Fibroblast of lung (primary cell): ENCODE results near the gene TENM3. TPM values are rescaled to one million over a fixed set of nuclear protein-coding genes. Genes with fewer than 3 reads are reported as not detected.
A peak's percentile ranks its signal among the peaks of the same experiment; 100 is the strongest.

Experiments used
- DNase-seq, 2 donors: peaks; one replicate each; pipeline versions ENCODE4 v3.0.0 to v3.0.0-alpha.2; 2010; ENCODE audit warnings: low read depth in 2 of 2
- H2AFZ ChIP-seq: 2 replicates; pipeline ENCODE4 v1.5.1; 2012; ENCODE audit warnings: low read length, control low read depth, inconsistent platforms
- H3K27ac ChIP-seq: 2 replicates; pipeline ENCODE4 v1.5.1; 2011; ENCODE audit warnings: low read length, control low read depth; ENCODE audit not compliant: insufficient read depth
- H3K27me3 ChIP-seq: 2 replicates; pipeline ENCODE4 v1.5.1; 2011; ENCODE audit warnings: mild to moderate bottlenecking, low read length; ENCODE audit not compliant: control insufficient read depth, insufficient read depth
- H3K36me3 ChIP-seq: 2 replicates; pipeline ENCODE4 v1.5.1; 2011; ENCODE audit warnings: low read length; ENCODE audit not compliant: control insufficient read depth, insufficient read depth
- H3K4me1 ChIP-seq: 2 replicates; pipeline ENCODE4 v1.5.1; 2011; ENCODE audit warnings: low read length; ENCODE audit not compliant: control insufficient read depth, insufficient read depth; ENCODE audit errors: extremely low read depth
- H3K4me2 ChIP-seq: 2 replicates; pipeline ENCODE4 v1.5.1; 2011; ENCODE audit warnings: low read length, control low read depth; ENCODE audit not compliant: insufficient read depth; ENCODE audit errors: extremely low read depth
- H3K4me3 ChIP-seq, 4 experiments: fragments of 200-600 bp in 1 of 4; sonication (generic) in 1 of 4; replicated peaks in 1 of 4; 2 replicates each; pipeline ENCODE4 v1.5.1; 2011 to 2016; ENCODE audit warnings: low read length in 4 of 4, low read depth in 3 of 4, mild to moderate bottlenecking in 3 of 4, control low read depth in 2 of 4, inconsistent platforms in 1 of 4, mixed read lengths in 1 of 4; ENCODE audit not compliant: insufficient read depth in 1 of 4; ENCODE audit errors: control extremely low read depth in 1 of 4
- H3K79me2 ChIP-seq: 2 replicates; pipeline ENCODE4 v1.5.1; 2012; ENCODE audit warnings: mild to moderate bottlenecking, low read length, inconsistent platforms; ENCODE audit not compliant: control insufficient read depth, insufficient read depth
- H3K9ac ChIP-seq: 2 replicates; pipeline ENCODE4 v1.5.1; 2011; ENCODE audit warnings: mild to moderate bottlenecking, low read length, control low read depth; ENCODE audit not compliant: insufficient read depth
- H3K9me3 ChIP-seq: 2 replicates; pipeline ENCODE4 v1.5.1; 2012; ENCODE audit warnings: low read depth, low read length; ENCODE audit not compliant: control insufficient read depth, insufficient read depth
- H4K20me1 ChIP-seq: 2 replicates; pipeline ENCODE4 v1.5.1; 2011; ENCODE audit warnings: low read length; ENCODE audit not compliant: control insufficient read depth, insufficient read depth; ENCODE audit errors: extremely low read depth
- CTCF ChIP-seq, 2 donors: IDR thresholded peaks in 1 of 2; conservative IDR thresholded peaks in 1 of 2; 1 replicate in 1 of 2; 2 replicates in 1 of 2; pipeline ENCODE4 v1.5.1; 2011 to 2012; ENCODE audit warnings: low read length in 2 of 2, control low read depth in 1 of 2, inconsistent platforms in 1 of 2, low read depth in 1 of 2, mild to moderate bottlenecking in 1 of 2
- EZH2 ChIP-seq: IDR thresholded peaks from 2 replicates; pipeline ENCODE4 v1.5.1; 2012; ENCODE audit warnings: low read length, control low read depth, mild to moderate bottlenecking; ENCODE audit errors: missing control alignments
- polyA plus RNA-seq, 2 donors: library from polyadenylated mRNA; depleted of rRNA in 1 of 2; stranded (reverse) in 1 of 2; unstranded in 1 of 2; fragments of >200 nt; gene quantifications; 2 replicates each; pipeline ENCODE4 v1.2.1, GENCODE V29; 2011 to 2012; ENCODE audit warnings: missing spikeins in 1 of 2
- total RNA-seq: library from RNA; depleted of rRNA; stranded (reverse); fragments of >200 nt; gene quantifications from 2 replicates; pipeline ENCODE4 v1.2.1, GENCODE V29; 2014

Gene TENM3
- total and polyA plus RNA-seq, 2 donors (not counting 1 experiment from before 2014, with no cell fraction given), result 2.7 to 3.6 TPM

- no peaks in the 10 kb centered on the region for H3K9me3 ChIP-seq
- no peak overlapping the region for H3K27ac ChIP-seq
- H4K20me1 ChIP-seq, result no peaks in the 10 kb centered on the region
- H3K36me3 ChIP-seq, result no peaks in the 10 kb centered on the region
- no peaks in the 10 kb centered on the region for H3K79me2 ChIP-seq
- H2AFZ ChIP-seq, result no peak overlapping the region
- DNase-seq, result no peak
- no peak for TF ChIP-seq CTCF (conservative IDR thresholded peaks at IDR 0.05 in 1 of 2, IDR thresholded peaks at IDR 0.05 in 1 of 2; ENCODE audit: low read depth in 1 of 2, low read length in 2 of 2)
- TF ChIP-seq EZH2, result no peak
- no peaks in the 10 kb centered on the region for H3K4me1 ChIP-seq
- H3K9ac ChIP-seq, result no peak overlapping the region
- no peak overlapping the region for H3K4me3 ChIP-seq
- no peak overlapping the region for H3K4me2 ChIP-seq
- H3K27me3 ChIP-seq, result no peaks in the 10 kb centered on the region
Measured at GRCh38 chr4:182453830-182454229, 210.6 kb downstream of the TENM3 start.

GRCh38 chr4:182454440-182455013 lies 211.3 kb downstream of the TENM3 start:
- no peaks in the 10 kb centered on the region for H3K9me3 ChIP-seq
- H3K36me3 ChIP-seq, result no peaks in the 10 kb centered on the region
- H3K27ac ChIP-seq, result no peak overlapping the region
- TF ChIP-seq CTCF (conservative IDR thresholded peaks at IDR 0.05 in 1 of 2, IDR thresholded peaks at IDR 0.05 in 1 of 2; ENCODE audit: low read depth in 1 of 2, low read length in 2 of 2), result no peak
- no peak for TF ChIP-seq EZH2
- H3K4me2 ChIP-seq, result no peak overlapping the region
- H3K4me1 ChIP-seq, result no peaks in the 10 kb centered on the region
- H3K4me3 ChIP-seq, result no peak overlapping the region
- no peak overlapping the region for H3K9ac ChIP-seq
- H3K27me3 ChIP-seq, result no peaks in the 10 kb centered on the region
- DNase-seq, result peak; percentile 38 to 87
- H4K20me1 ChIP-seq, result no peaks in the 10 kb centered on the region
- H3K79me2 ChIP-seq, result no peaks in the 10 kb centered on the region
- H2AFZ ChIP-seq, result no peak overlapping the region

GRCh38 chr4:182465114-182465513 lies 221.9 kb downstream of the TENM3 start:
- no peak overlapping the region for H2AFZ ChIP-seq
- H3K9ac ChIP-seq, result no peak overlapping the region
- no peak for TF ChIP-seq EZH2
- TF ChIP-seq CTCF (conservative IDR thresholded peaks at IDR 0.05 in 1 of 2, IDR thresholded peaks at IDR 0.05 in 1 of 2; ENCODE audit: low read depth in 1 of 2, low read length in 2 of 2), result no peak

More at GRCh38 chr4:182465114-182465513, 221.9 kb downstream of the TENM3 start:
- Histone ChIP-seq H3K4me1 (no peaks in the 10 kb centered on the region), H3K36me3 (no peaks in the 10 kb centered on the region), H3K9me3 (no peaks in the 10 kb centered on the region), H3K79me2 (no peaks in the 10 kb centered on the region), H3K4me3 (no peak overlapping the region), H3K27ac (no peak overlapping the region), H3K4me2 (no peak overlapping the region), H3K27me3 (no peaks in the 10 kb centered on the region), H4K20me1 (no peaks in the 10 kb centered on the region)
- DNase-seq, result no peak
